ENCODE data around the gene DSCAML1.
A peak's percentile ranks its signal among the peaks of the same experiment; 100 is the strongest.

The DSCAML1 gene

DNA sequence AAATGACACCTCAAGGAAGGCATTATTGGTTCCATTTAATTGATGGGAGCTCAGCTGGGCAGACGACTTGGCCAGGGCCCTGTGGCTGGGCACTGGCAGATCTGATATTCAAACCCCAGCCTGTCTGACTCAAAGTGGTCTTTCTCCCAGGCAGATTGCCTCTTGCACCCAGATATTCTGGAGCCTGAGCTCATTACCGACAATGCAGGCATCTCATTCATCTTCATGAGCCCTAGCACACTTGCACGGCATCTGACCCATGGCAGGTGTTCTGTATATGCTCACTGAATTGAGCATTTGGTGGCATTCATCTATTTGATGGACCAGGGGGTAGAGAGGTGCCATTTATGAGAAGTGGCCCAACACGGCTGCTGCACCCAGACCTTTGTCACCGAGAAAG is 193.1 kb downstream of the DSCAML1 start:
- H3K79me2 ChIP-seq (ENCODE audit: control insufficient read depth, insufficient read depth, low read length, poor library complexity): no peaks in the 10 kb centered on the region
- no peak overlapping the region for H3K23ac ChIP-seq (ENCODE audit: low read length)
- no peak overlapping the region for H3K4ac ChIP-seq (ENCODE audit: low read depth, low read length)
- H3K9ac ChIP-seq (ENCODE audit: low read length): no peak overlapping the region
- H4K12ac ChIP-seq (ENCODE audit: low read depth, low read length): no peak overlapping the region
- no peak overlapping the region for H2AK5ac ChIP-seq (ENCODE audit: low read length)
- no peak overlapping the region for H3K27ac ChIP-seq (ENCODE audit: low read depth, low read length)
- H2BK120ac ChIP-seq (ENCODE audit: insufficient read depth, low read length, poor library complexity): no peak overlapping the region
- no peak overlapping the region for H2BK12ac ChIP-seq (ENCODE audit: low read length)
- no peaks in the 10 kb centered on the region for H3K9me3 ChIP-seq (ENCODE audit: insufficient read depth, low read depth, low read length)
- H3K27me3 ChIP-seq (ENCODE audit: insufficient read depth, low read length): no peaks in the 10 kb centered on the region
- no peak overlapping the region for H3K18ac ChIP-seq (ENCODE audit: low read length)
- no peak for DNase-seq
- no peaks in the 10 kb centered on the region for H3K4me1 ChIP-seq (ENCODE audit: control insufficient read depth in 1 of 2, insufficient read depth in 2 of 2, low read length in 2 of 2)
- no peak overlapping the region for H4K8ac ChIP-seq (ENCODE audit: low read depth, low read length)
- no CpG with 5 or more reads among the region's 5 CpGs for WGBS (ENCODE audit: extremely low coverage, insufficient coverage, insufficient read length)
- no peak overlapping the region for H3K4me3 ChIP-seq (ENCODE audit: low read depth, low read length)
- H3K36me3 ChIP-seq (ENCODE audit: control insufficient read depth in 1 of 2, insufficient read depth in 2 of 2, low read length in 2 of 2): no peaks in the 10 kb centered on the region
- H4K91ac ChIP-seq (ENCODE audit: low read depth, low read length): no peak overlapping the region
- no peak overlapping the region for H3K4me2 ChIP-seq (ENCODE audit: low read length)
- no peak overlapping the region for H3K14ac ChIP-seq (ENCODE audit: low read length)
- no peak overlapping the region for H2AFZ ChIP-seq (ENCODE audit: insufficient read depth, low read length, poor library complexity)
- H2BK5ac ChIP-seq (ENCODE audit: low read depth, low read length, poor library complexity): no peak overlapping the region
- H3K79me1 ChIP-seq (ENCODE audit: low read length): no peaks in the 10 kb centered on the region

DNA sequence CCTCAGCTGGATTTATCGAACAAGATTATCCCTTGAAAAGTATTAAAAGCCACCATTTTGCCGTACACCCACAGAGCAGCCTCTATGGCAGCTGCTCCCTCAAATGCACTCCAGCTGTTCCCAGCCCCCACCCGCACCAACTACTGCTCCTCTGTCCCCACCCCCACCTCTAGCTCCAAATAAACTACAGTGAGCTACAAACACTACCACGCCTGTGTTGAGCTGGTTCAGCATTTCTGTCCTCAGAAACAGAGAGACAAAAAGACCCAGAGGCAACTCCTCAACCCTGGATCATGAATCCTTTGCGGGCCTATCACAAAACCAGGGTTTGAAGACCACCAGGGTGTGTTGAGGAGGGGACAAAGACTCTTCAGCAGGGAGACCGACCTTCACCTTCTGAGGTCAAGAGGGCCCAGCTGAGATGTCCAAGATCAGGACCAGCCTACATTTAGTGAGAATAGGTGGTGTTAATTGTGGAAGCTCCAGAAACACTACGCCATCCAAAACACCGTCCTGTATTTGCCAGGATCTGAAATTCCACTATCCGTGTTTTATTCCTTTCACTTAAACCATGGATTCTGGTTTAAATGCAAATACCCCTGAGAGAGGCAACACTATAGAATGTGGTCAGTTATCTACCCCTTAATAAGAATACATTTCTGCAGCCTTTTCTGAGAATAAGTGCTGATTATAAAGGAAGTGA is 195.9 kb downstream of the DSCAML1 start:
- Histone ChIP-seq H2AK5ac (ENCODE audit: low read length) (no peak overlapping the region), H3K79me1 (ENCODE audit: low read length) (no peaks in the 10 kb centered on the region), H4K91ac (ENCODE audit: low read depth, low read length) (no peak overlapping the region), H3K27ac (ENCODE audit: low read depth, low read length) (no peak overlapping the region), H2BK12ac (ENCODE audit: low read length) (no peak overlapping the region), H3K9ac (ENCODE audit: low read length) (no peak overlapping the region), H4K12ac (ENCODE audit: low read depth, low read length) (no peak overlapping the region), H2AFZ (ENCODE audit: insufficient read depth, low read length, poor library complexity) (no peak overlapping the region), H3K36me3 (ENCODE audit: control insufficient read depth in 1 of 2, insufficient read depth in 2 of 2, low read length in 2 of 2) (no peaks in the 10 kb centered on the region), H2BK120ac (ENCODE audit: insufficient read depth, low read length, poor library complexity) (no peak overlapping the region), H3K4me2 (ENCODE audit: low read length) (no peak overlapping the region), H3K18ac (ENCODE audit: low read length) (no peak overlapping the region), H2BK5ac (ENCODE audit: low read depth, low read length, poor library complexity) (no peak overlapping the region), H4K8ac (ENCODE audit: low read depth, low read length) (no peak overlapping the region), H3K4me1 (ENCODE audit: control insufficient read depth in 1 of 2, insufficient read depth in 2 of 2, low read length in 2 of 2) (no peaks in the 10 kb centered on the region), H3K79me2 (ENCODE audit: control insufficient read depth, insufficient read depth, low read length, poor library complexity) (no peaks in the 10 kb centered on the region), H3K23ac (ENCODE audit: low read length) (no peak overlapping the region), H3K4ac (ENCODE audit: low read depth, low read length) (no peak overlapping the region), H3K27me3 (ENCODE audit: insufficient read depth, low read length) (no peaks in the 10 kb centered on the region), H3K9me3 (ENCODE audit: insufficient read depth, low read depth, low read length) (no peaks in the 10 kb centered on the region), H3K14ac (ENCODE audit: low read length) (no peak overlapping the region), H3K4me3 (ENCODE audit: low read depth, low read length) (no peak overlapping the region)
- DNase-seq: no peak
- WGBS (ENCODE audit: extremely low coverage, insufficient coverage, insufficient read length): no CpG with 5 or more reads among the region's 9 CpGs

DNA sequence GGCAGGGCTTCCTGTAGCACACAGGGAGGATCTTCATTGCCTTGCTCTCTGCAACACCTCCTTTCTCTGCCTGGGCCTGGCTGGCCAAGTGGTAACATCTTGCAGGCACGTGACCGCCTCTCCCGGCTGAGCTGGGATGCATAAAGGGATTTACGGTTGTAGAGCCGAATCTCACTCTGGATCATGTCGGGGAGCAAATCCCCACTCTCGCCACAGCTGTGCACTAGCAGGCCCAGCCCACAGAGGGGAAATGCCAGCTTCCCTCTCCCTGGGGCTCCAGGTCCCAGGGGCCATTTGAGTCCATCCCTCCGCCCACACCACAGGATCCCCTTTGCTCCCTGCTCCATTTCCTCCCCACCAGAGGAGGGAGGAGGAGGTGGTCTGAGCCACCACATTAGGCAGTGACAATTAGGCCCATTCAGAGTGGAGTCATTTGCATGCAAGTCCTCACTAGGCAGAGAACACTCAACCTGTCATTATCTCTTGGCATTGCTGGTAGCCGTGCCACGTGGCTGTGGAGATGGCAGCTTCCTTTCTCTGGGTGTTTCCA is 196.7 kb downstream of the DSCAML1 start:
- Histone ChIP-seq H3K23ac (ENCODE audit: low read length) (no peak overlapping the region), H3K18ac (ENCODE audit: low read length) (no peak overlapping the region), H2AK5ac (ENCODE audit: low read length) (no peak overlapping the region), H3K27me3 (ENCODE audit: insufficient read depth, low read length) (no peaks in the 10 kb centered on the region), H3K14ac (ENCODE audit: low read length) (no peak overlapping the region), H3K4ac (ENCODE audit: low read depth, low read length) (no peak overlapping the region), H3K36me3 (ENCODE audit: control insufficient read depth in 1 of 2, insufficient read depth in 2 of 2, low read length in 2 of 2) (no peaks in the 10 kb centered on the region), H3K4me1 (ENCODE audit: control insufficient read depth in 1 of 2, insufficient read depth in 2 of 2, low read length in 2 of 2) (no peaks in the 10 kb centered on the region), H3K4me2 (ENCODE audit: low read length) (no peak overlapping the region), H4K91ac (ENCODE audit: low read depth, low read length) (no peak overlapping the region), H3K9ac (ENCODE audit: low read length) (no peak overlapping the region), H3K27ac (ENCODE audit: low read depth, low read length) (no peak overlapping the region), H3K79me1 (ENCODE audit: low read length) (no peaks in the 10 kb centered on the region), H2BK12ac (ENCODE audit: low read length) (no peak overlapping the region), H3K4me3 (ENCODE audit: low read depth, low read length) (no peak overlapping the region), H4K12ac (ENCODE audit: low read depth, low read length) (no peak overlapping the region), H2BK5ac (ENCODE audit: low read depth, low read length, poor library complexity) (no peak overlapping the region), H4K8ac (ENCODE audit: low read depth, low read length) (no peak overlapping the region), H2AFZ (ENCODE audit: insufficient read depth, low read length, poor library complexity) (no peak overlapping the region), H3K9me3 (ENCODE audit: insufficient read depth, low read depth, low read length) (no peaks in the 10 kb centered on the region), H2BK120ac (ENCODE audit: insufficient read depth, low read length, poor library complexity) (no peak overlapping the region), H3K79me2 (ENCODE audit: control insufficient read depth, insufficient read depth, low read length, poor library complexity) (no peaks in the 10 kb centered on the region)
- no CpG with 5 or more reads among the region's 10 CpGs for WGBS (ENCODE audit: extremely low coverage, insufficient coverage, insufficient read length)
- no peak for DNase-seq

- Histone ChIP-seq H2BK120ac (ENCODE audit: insufficient read depth, low read length, poor library complexity) (no peak overlapping the region), H3K79me2 (ENCODE audit: control insufficient read depth, insufficient read depth, low read length, poor library complexity) (no peaks in the 10 kb centered on the region), H3K27ac (ENCODE audit: low read depth, low read length) (no peak overlapping the region), H2AK5ac (ENCODE audit: low read length) (no peak overlapping the region), H2BK5ac (ENCODE audit: low read depth, low read length, poor library complexity) (no peak overlapping the region), H3K4me1 (ENCODE audit: control insufficient read depth in 1 of 2, insufficient read depth in 2 of 2, low read length in 2 of 2) (no peaks in the 10 kb centered on the region), H3K9me3 (ENCODE audit: insufficient read depth, low read depth, low read length) (peaks cover 1% of the 10 kb centered on the region), H3K36me3 (ENCODE audit: control insufficient read depth in 1 of 2, insufficient read depth in 2 of 2, low read length in 2 of 2) (no peaks in the 10 kb centered on the region), H3K4ac (ENCODE audit: low read depth, low read length) (no peak overlapping the region), H2BK12ac (ENCODE audit: low read length) (no peak overlapping the region), H3K27me3 (ENCODE audit: insufficient read depth, low read length) (no peaks in the 10 kb centered on the region), H3K4me3 (ENCODE audit: low read depth, low read length) (no peak overlapping the region), H3K23ac (ENCODE audit: low read length) (no peak overlapping the region), H2AFZ (ENCODE audit: insufficient read depth, low read length, poor library complexity) (no peak overlapping the region), H4K8ac (ENCODE audit: low read depth, low read length) (no peak overlapping the region), H4K91ac (ENCODE audit: low read depth, low read length) (no peak overlapping the region), H4K12ac (ENCODE audit: low read depth, low read length) (no peak overlapping the region), H3K4me2 (ENCODE audit: low read length) (no peak overlapping the region), H3K14ac (ENCODE audit: low read length) (no peak overlapping the region), H3K79me1 (ENCODE audit: low read length) (no peaks in the 10 kb centered on the region), H3K18ac (ENCODE audit: low read length) (no peak overlapping the region), H3K9ac (ENCODE audit: low read length) (no peak overlapping the region)
- DNase-seq: peak; percentile 6 to 55
- no CpG with 5 or more reads among the region's 7 CpGs for WGBS (ENCODE audit: extremely low coverage, insufficient coverage, insufficient read length)
Measured at GRCh38 chr11:117597071-117597470, 199.9 kb downstream of the DSCAML1 start.
